ENCODE data around the gene SMARCD1.

- TF ChIP-seq FUS (optimal IDR thresholded peaks at IDR 0.05; ENCODE audit: low read depth, low read length), result no peak
- TF ChIP-seq CTBP1 (IDR thresholded peaks at IDR 0.05; ENCODE audit: borderline replicate concordance), result no peak
- no peak for TF ChIP-seq SMARCA4 (IDR thresholded peaks at IDR 0.05)
- TF ChIP-seq FOSL1 (tag; conservative IDR thresholded peaks at IDR 0.05), result no peak
- no peak for TF ChIP-seq POLR2A (conservative IDR thresholded peaks at IDR 0.05)
- no peak for TF ChIP-seq BCL6 (CRISPR knock-in tag; IDR thresholded peaks at IDR 0.05)
- no peak for TF ChIP-seq SRF (CRISPR knock-in tag; IDR thresholded peaks at IDR 0.05)
- TF ChIP-seq ZNF77 (CRISPR knock-in tag; IDR thresholded peaks at IDR 0.05), result no peak
- no peak for TF ChIP-seq MLX (CRISPR knock-in tag; conservative IDR thresholded peaks at IDR 0.05)
- TF ChIP-seq TAF15 (IDR thresholded peaks at IDR 0.05; ENCODE audit: low read depth, low read length), result no peak
- no peak for TF ChIP-seq NR4A1 (CRISPR knock-in tag; IDR thresholded peaks at IDR 0.05)
- TF ChIP-seq NR4A1 (tag; IDR thresholded peaks at IDR 0.05), result no peak
- TF ChIP-seq RAD21 (CRISPR knock-in tag; conservative IDR thresholded peaks at IDR 0.05 in 1 of 2, IDR thresholded peaks at IDR 0.05 in 1 of 2), result no peak
- no peak for TF ChIP-seq TEAD2 (tag; IDR thresholded peaks at IDR 0.05)
- no peak for TF ChIP-seq RNF2 (IDR thresholded peaks at IDR 0.05)
Measured at GRCh38 chr12:50061946-50062686, 23.0 kb upstream of the SMARCD1 start.

Measured in K562 (cell line).